A549 (cell line): ENCODE data around the gene IL3RA. TPM values are rescaled to one million over a fixed set of nuclear protein-coding genes. Genes with fewer than 3 reads are reported as not detected.

ENCODE experiments used
- ATAC-seq, 2 experiments: fragments of 200-7000 bp in 1 of 2; fragments of >200 bp in 1 of 2; cut with Nextera tagmentation in 1 of 2; cut with Tn5 transposase in 1 of 2; 3 replicates each; pipeline versions ENCODE4 v1.8.0 to v1.9.1; 2018 to 2020; ENCODE audit warnings: mild to moderate bottlenecking in 1 of 2, moderate library complexity in 1 of 2
- CTCF ChIA-PET: fragments of 300-600 bp; sonication (Branson Sonifier 250); formaldehyde crosslinking; extraction: SDS; loops from one replicate; lab custom pipeline; 2021; ENCODE audit warnings: antibody characterized with exemption, inconsistent platforms; lab: Yijun Ruan, JAX
- POLR2A ChIA-PET: fragments of 350-600 bp; formaldehyde crosslinking; extraction: SDS; loops from one replicate; lab custom pipeline; 2021; ENCODE audit warnings: antibody characterized with exemption, inconsistent platforms; lab: Yijun Ruan, JAX
- DNase-seq, 2 experiments: peaks; one replicate each; pipeline versions ENCODE4 v3.0.0 to v3.0.0-alpha.2; 2011 to 2016; ENCODE audit warnings: low read depth in 1 of 2, low spot score in 1 of 2
- FAIRE-seq: peaks from 2 replicates; lab custom pipeline; 2011; peaks lifted over from hg19 to GRCh38; lab: Jason Lieb, UNC
- H3K27ac ChIP-seq, 2 experiments: fragments of >200 bp; sonication (Bioruptor Twin); formaldehyde crosslinking; 3 replicates each; pipeline ENCODE4 v1.5.1; 2016 to 2017
- H3K4me1 ChIP-seq: fragments of >200 bp; sonication (Bioruptor Twin); formaldehyde crosslinking; 3 replicates; pipeline ENCODE4 v1.6.1; 2016
- H3K4me2 ChIP-seq: fragments of >200 bp; sonication (Bioruptor Twin); formaldehyde crosslinking; 3 replicates; pipeline ENCODE4 v1.6.1; 2016
- H3K4me3 ChIP-seq: fragments of >200 bp; sonication (Bioruptor Twin); formaldehyde crosslinking; 3 replicates; pipeline ENCODE4 v1.5.1; 2016
- H3K9me3 ChIP-seq: fragments of >200 bp; sonication (Bioruptor Twin); formaldehyde crosslinking; 3 replicates; pipeline ENCODE4 v1.6.1; 2016
- BHLHE40 ChIP-seq: IDR thresholded peaks from 2 replicates; pipeline ENCODE4 v1.6.1; 2012; ENCODE audit warnings: low read depth, low read length, inconsistent platforms
- CBX2 ChIP-seq: fragments of 200-600 bp; sonication (generic); IDR thresholded peaks from 2 replicates; pipeline ENCODE4 v1.6.1; 2016; ENCODE audit warnings: low read depth, mild to moderate bottlenecking, borderline replicate concordance
- CBX8 ChIP-seq: fragments of 200-600 bp; sonication (generic); IDR thresholded peaks from 2 replicates; pipeline ENCODE4 v1.6.1; 2016
- CEBPB ChIP-seq, 2 experiments: fragments of >200 bp in 1 of 2; sonication (Bioruptor Twin) in 1 of 2; formaldehyde crosslinking in 1 of 2; IDR thresholded peaks; 2 replicates each; pipeline ENCODE4 v1.6.1; 2012 to 2016
- CHD4 ChIP-seq: fragments of 200-600 bp; sonication (generic); IDR thresholded peaks from 2 replicates; pipeline ENCODE4 v1.6.1; 2016; ENCODE audit warnings: antibody characterized with exemption, mild to moderate bottlenecking, borderline replicate concordance
- E2F6 ChIP-seq: IDR thresholded peaks from 2 replicates; pipeline ENCODE4 v1.6.1; 2012; ENCODE audit warnings: low read depth, borderline replicate concordance
- EHF ChIP-seq: fragments of 250-450 bp; sonication (Bioruptor Pico); IDR thresholded peaks from 2 replicates; pipeline ENCODE4 v1.5.0; 2020; ENCODE audit warnings: mild to moderate bottlenecking
- ESRRA ChIP-seq: fragments of 150-350 bp; IDR thresholded peaks from 2 replicates; pipeline ENCODE4 v1.6.1; 2014; ENCODE audit warnings: mild to moderate bottlenecking, low read length, borderline replicate concordance
- HOXB13 ChIP-seq: fragments of 250-450 bp; sonication (Bioruptor Pico); IDR thresholded peaks from 2 replicates; pipeline ENCODE4 v1.5.0; 2020; ENCODE audit warnings: low read depth, mild to moderate bottlenecking, moderate library complexity
- MYC ChIP-seq: IDR thresholded peaks from 2 replicates; pipeline ENCODE4 v1.6.1; 2012; ENCODE audit warnings: mild to moderate bottlenecking, inconsistent platforms, low read length, improper control_type of control experiment, borderline replicate concordance
- RAD21 ChIP-seq, 2 experiments: fragments of >200 bp in 1 of 2; sonication (Bioruptor Twin) in 1 of 2; formaldehyde crosslinking in 1 of 2; IDR thresholded peaks in 1 of 2; conservative IDR thresholded peaks in 1 of 2; 2 replicates in 1 of 2; 3 replicates in 1 of 2; pipeline ENCODE4 v1.6.1; 2012 to 2018; ENCODE audit warnings: inconsistent platforms in 1 of 2
- SMC3 ChIP-seq: fragments of >200 bp; sonication (Bioruptor Twin); formaldehyde crosslinking; IDR thresholded peaks from 3 replicates; pipeline ENCODE4 v1.6.1; 2018; ENCODE audit warnings: inconsistent platforms
- TP53 ChIP-seq: fragments of 250-450 bp; sonication (Bioruptor Pico); IDR thresholded peaks from 2 replicates; pipeline ENCODE4 v1.5.0; 2021; ENCODE audit warnings: mild to moderate bottlenecking, moderate library complexity
- ZFP36 ChIP-seq: fragments of 450-650 bp; IDR thresholded peaks from 2 replicates; pipeline ENCODE4 v1.6.1; 2014; ENCODE audit warnings: borderline replicate concordance; ENCODE audit not compliant: partially characterized antibody
- ZNF302 ChIP-seq: fragments of 250-450 bp; sonication (Bioruptor Pico); IDR thresholded peaks from 2 replicates; pipeline ENCODE4 v1.9.0; 2021; ENCODE audit warnings: inconsistent platforms, mild to moderate bottlenecking, moderate library complexity
- WGBS: methylation state at CpG from one replicate; pipeline ENCODE4 v1.1.6; 2017; ENCODE audit errors: missing lambda C conversion rate; 5-methylcytosine and 5-hydroxymethylcytosine counted together
- polyA plus RNA-seq, 4 experiments: library from polyadenylated mRNA; depleted of rRNA in 3 of 4; stranded (reverse); fragments of >200 nt; fragmentation: RNase III in 1 of 4; extraction: RNeasy Plus Mini Kit Qiagen cat#74134 plus additional on column Dnase treatment in 1 of 4; gene quantifications; 2 replicates in 3 of 4; 3 replicates in 1 of 4; pipeline ENCODE4 v1.2.3, GENCODE V29; 2011 to 2017
- small RNA-seq, 6 experiments: library from RNA; depleted of rRNA; stranded (forward); fragments of <200 nt; gene quantifications; one replicate each; pipeline ENCODE3, GENCODE V24; 2012

IL3RA gene
- polyA plus RNA-seq, 2 of the 4 experiments (the other 2 are of a cell fraction), result 0.31 TPM; not detected in 1

GRCh38 chrX:1427756-1428155, 91.2 kb downstream of the IL3RA start:
- peaks cover 11% of the 10 kb centered on the region for H3K9me3 ChIP-seq
- H3K4me1 ChIP-seq, result no peaks in the 10 kb centered on the region
- DNase-seq, result no peak
- H3K4me2 ChIP-seq, result no peak overlapping the region
- POLR2A ChIA-PET, result no interaction called here
- ATAC-seq, result no peak
- CTCF ChIA-PET, result no interaction called here
- no peak for FAIRE-seq
- no peak overlapping the region for H3K27ac ChIP-seq
- TF ChIP-seq CBX8 (no peak), EHF (CRISPR knock-in tag) (no peak), MYC (no peak), BHLHE40 (no peak), RAD21 (conservative IDR thresholded peaks at IDR 0.05 in 1 of 2, IDR thresholded peaks at IDR 0.05 in 1 of 2) (no peak)
- H3K4me3 ChIP-seq, result no peak overlapping the region
- WGBS, result 96% methylated on average over 32 of the region's 32 CpGs

- ChIA-PET CTCF (no interaction called here), POLR2A (no interaction called here)
- Histone ChIP-seq H3K27ac (no peak overlapping the region), H3K4me3 (no peak overlapping the region), H3K9me3 (no peaks in the 10 kb centered on the region)
- FAIRE-seq (no peak), DNase-seq (no peak), ATAC-seq (no peak)
- WGBS, result 91% methylated on average over 10 of the region's 10 CpGs
- TF ChIP-seq SMC3, result no peak
- TF ChIP-seq CBX2, result no peak
- TF ChIP-seq CEBPB (IDR thresholded peaks at IDR 0.05), result no peak
- TF ChIP-seq TP53, result no peak
- no peak for TF ChIP-seq ZFP36
- TF ChIP-seq HOXB13, result no peak
- TF ChIP-seq E2F6, result no peak
- no peak for TF ChIP-seq CHD4
- TF ChIP-seq ZNF302 (CRISPR knock-in tag), result no peak
- TF ChIP-seq ESRRA, result no peak
- TF ChIP-seq, all 56 proteins: peak for 0
- no peaks in the 10 kb centered on the region for H3K4me1 ChIP-seq
- no peak overlapping the region for H3K4me2 ChIP-seq
Observed at GRCh38 chrX:1430451-1430850, 93.9 kb downstream of the IL3RA start.

Small RNA genes within 50 kb of the gene (small RNA-seq; reads per million reads assigned to genes)
- gene MIR3690 (0 reads per million in 6 experiments), gene RNA5SP498 (0 reads per million in 6 experiments)

Other genes with a start within 250 kb of the IL3RA start
- 0.37 and 0.57 TPM in 2 replicates for gene CRLF2, start 124.1 kb upstream of the IL3RA start, polyA plus RNA-seq (2011; rRNA removed)
- 0.07 to 0.25 TPM (median 0.08 TPM) in 3 replicates for gene CRLF2, start 124.1 kb upstream of the IL3RA start, polyA plus RNA-seq (2017; fragmentation: RNase III; extraction: RNeasy Plus Mini Kit Qiagen cat#74134 plus additional on column Dnase treatment)
- 6.3 and 6.8 TPM in 2 replicates for gene CSF2RA, start 68.0 kb upstream of the IL3RA start, polyA plus RNA-seq (2011; rRNA removed)
- gene CSF2RA, start 68.0 kb upstream of the IL3RA start, polyA plus RNA-seq (2017; fragmentation: RNase III; extraction: RNeasy Plus Mini Kit Qiagen cat#74134 plus additional on column Dnase treatment), result 3.8 to 4.8 TPM (median 4.4 TPM) in 3 replicates
- gene SLC25A6, start 55.3 kb downstream of the IL3RA start, polyA plus RNA-seq (2011; rRNA removed), result 252 and 291 TPM in 2 replicates
- gene SLC25A6, start 55.3 kb downstream of the IL3RA start, polyA plus RNA-seq (2017; fragmentation: RNase III; extraction: RNeasy Plus Mini Kit Qiagen cat#74134 plus additional on column Dnase treatment), result 439 to 448 TPM (median 446 TPM) in 3 replicates
- gene ASMTL, start 116.1 kb downstream of the IL3RA start, polyA plus RNA-seq (2011; rRNA removed), result 15.4 and 15.6 TPM in 2 replicates
- 12.2 to 14.4 TPM (median 12.3 TPM) in 3 replicates for gene ASMTL, start 116.1 kb downstream of the IL3RA start, polyA plus RNA-seq (2017; fragmentation: RNase III; extraction: RNeasy Plus Mini Kit Qiagen cat#74134 plus additional on column Dnase treatment)
- gene P2RY8, start 200.4 kb downstream of the IL3RA start, polyA plus RNA-seq (2011; rRNA removed), result not detected in 2 replicates
- gene P2RY8, start 200.4 kb downstream of the IL3RA start, polyA plus RNA-seq (2017; fragmentation: RNase III; extraction: RNeasy Plus Mini Kit Qiagen cat#74134 plus additional on column Dnase treatment), result 0.03 TPM in 1 of 3 replicates, not detected in the others